NCI-H2227 treated with DMSO at 0.1 percent for 48 hours (cell line): ENCODE measurements around the gene UTS2B.

ENCODE experiments used
- DNase-seq: peaks from one replicate; lab custom pipeline; 2025; lab: John Stamatoyannopoulos, UW

The UTS2B gene

DNA sequence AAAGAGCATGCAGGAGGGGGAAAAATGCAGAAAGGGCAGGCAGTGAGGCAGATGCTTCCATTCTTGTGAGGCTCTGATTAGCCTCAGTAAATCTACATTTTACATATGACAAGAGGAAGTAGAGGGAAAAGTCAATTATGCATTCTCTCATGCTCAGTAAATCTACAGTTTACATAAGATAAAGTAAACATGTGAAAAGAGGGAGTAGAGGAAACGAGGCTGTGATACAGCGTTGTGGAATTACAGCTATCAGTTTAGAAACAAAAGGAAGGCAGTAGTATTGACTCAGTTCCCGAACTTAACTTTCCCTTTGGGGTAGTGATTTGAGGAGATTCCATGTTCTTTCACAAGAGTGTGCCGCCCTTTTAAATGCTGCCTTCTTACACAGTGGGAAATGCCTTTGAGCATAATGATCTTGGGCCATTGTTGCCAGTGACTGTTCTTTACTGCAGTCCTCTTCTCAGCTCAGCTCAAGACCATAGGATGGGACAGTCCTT lies 92.0 kb downstream of the UTS2B start:
- DNase-seq = no peak

DNA sequence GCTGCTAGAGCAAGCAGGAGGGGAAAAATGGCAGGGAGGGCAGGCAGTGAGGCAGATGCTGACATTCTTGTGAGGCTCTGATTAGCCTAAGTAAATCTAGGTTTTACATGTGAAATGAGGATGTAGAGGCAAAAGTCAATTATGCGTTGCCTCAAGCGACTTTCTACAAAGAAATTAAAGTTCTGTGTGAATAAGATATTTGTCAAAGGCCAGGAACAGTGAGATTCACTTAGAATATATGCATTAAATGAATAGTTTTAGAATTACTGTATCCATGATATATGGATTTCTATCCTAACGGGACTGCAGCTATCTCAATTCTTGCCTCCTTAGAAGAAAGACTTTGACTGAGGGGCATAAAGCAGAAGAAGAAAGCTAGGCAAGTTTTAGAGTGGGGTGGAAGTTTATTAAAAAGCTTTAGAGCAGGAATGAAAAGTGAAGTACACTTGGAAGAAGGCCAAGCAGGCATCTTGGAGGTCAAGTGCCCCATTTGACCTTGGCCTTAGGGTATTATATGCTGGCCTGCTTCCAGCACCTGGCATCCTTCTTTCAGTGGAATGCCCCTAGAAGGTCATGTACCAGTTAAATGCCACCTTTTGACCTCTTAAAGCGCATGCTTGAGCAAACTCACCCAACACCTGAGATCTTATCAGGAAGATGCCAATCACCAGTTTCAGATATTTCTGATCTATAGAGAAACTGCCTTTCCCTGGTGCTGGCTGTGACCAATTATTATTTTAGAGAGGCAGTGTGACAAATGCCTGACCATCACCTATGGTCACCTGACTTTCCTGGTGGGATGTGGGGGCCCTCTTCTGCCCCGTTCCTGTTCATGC lies 93.1 kb downstream of the UTS2B start:
- DNase-seq = no peak

DNA sequence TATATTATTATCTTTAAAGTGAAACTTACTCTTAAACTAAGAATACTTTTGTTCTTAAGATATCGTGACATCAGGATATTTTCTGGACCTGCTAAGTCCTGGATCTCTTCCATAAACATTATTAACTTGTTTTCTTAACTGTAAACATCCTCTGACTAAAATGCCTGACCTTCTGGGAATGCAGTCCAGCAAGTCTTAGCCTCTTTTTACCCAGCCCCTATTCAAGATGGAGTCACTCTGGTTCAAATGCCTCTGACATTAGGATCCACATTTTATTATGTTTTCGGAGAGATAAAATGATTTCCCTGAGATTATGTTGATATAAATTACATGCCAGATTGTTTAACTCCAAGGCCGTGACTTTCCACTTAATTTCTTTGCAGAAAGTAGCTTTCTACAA lies 93.7 kb downstream of the UTS2B start:
- DNase-seq = no peak

DNA sequence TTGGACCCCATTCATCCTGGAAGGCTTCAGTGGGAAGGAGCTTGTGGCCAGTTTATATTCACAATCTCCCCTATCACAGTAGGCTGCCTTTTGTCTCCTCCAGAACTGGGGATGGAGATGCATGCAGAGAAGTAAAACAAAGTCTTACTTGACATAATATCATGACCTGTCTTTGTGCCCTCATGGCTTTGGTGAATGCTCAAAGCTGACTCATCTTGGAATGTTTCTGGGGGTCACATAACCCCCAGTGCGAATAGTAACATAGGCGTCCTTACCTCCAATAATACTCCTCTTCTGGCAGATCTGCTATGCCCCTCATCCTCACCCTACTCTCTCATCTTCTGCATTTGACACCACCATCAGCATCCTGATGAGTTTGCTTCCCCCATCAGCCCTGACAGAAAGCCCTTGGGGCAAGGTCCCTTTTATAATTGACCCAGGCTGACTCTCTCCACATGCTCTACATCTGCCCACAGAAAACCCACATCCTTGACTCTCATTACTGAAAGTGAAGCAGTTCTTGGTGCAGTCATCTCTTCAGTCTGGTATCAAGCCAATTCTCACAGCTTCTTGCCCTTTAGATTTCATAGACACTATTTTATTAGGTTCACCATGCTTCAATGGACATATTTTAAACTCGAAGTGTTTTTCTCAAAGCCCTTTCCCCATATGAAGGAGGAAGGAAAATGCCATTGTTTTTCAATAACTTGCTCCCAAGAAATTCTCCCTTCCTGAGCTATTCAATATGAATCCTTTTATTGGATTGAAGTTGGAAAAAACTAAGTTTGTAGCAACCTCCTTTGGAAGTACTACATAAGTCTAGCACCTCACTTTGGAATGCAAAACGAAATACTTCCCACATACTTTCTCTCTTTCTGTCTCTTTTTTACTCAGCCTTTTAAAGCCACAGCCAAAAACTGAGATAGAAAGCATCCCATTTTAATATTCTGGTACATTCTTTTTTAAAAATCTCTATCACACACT lies 94.7 kb downstream of the UTS2B start:
- DNase-seq = no peak

DNA sequence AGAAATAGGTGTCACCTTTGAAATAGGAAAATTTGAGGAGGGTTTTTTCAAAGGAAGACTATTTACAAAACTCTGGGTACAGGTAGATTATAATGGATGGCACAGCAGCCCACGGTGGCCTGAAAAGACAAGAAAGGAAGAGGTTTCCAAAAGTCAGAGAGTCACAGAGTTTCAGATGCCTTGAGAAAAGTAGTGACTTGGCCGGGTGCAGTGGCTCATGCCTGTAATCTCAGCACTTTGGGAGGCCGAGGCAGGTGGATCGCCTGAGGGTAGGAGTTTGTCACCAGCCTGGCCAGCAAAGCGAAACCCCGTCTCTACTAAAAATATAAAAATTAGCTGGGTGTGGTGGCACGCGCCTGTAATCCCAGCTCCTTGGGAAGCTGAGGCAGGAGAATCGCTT lies 96.1 kb downstream of the UTS2B start:
- DNase-seq = no peak

DNA sequence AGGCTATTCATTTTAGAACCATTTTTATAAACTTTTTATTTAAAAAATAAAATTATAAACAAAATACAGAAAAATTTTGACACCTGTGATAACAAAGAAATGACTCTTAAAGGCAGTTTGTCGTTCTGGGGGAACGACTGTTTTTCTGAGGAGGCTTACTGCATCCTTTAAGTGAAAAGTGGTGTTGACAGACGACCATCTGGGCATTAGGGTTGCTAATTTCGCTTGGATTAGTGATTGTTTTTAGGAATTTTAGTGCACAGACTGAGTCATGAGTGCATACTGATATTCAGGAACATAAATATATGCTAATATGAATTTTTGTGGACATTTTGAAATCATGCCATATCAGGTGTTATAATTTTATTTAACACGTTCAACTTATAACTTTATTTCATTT lies 102.8 kb downstream of the UTS2B start:
- no peak for DNase-seq

DNA sequence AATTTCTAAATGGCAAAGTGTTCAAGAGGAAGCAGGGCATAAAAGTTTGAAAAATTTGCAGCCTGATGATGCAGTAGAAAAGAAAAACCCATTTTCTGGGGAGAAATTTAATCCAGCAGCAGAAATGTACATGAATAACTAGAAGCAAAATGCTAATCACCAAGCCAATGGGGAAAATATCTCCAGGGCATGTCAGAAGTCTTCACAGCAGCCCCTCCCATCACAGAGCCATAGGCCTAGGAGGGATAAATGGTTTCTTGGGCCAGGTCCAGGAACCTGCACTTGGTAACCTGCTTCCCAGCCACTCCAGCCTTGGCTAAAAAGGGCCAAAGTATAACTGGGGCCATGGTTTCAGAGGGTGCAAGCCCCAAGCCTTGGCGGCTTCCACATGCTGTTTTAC lies 108.7 kb downstream of the UTS2B start:
- DNase-seq = no peak

DNA sequence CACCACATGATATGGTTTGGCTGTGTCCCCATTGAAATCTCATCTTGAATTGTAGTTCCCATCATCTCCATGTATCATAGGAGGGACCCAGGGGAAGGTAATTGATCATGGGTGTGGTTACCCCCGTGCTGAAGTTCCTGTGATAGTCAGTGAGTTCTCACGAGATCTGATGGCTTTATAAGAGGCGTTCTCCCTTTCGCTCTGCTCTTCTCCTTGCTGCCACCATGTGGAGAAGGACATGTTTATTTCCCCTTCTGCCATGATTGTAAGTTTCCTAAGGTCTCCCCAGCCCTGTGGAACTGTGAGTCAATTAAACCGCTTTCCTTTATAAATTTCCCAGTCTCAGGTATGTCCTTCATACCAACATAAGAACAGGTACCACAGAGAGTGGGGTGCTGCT lies 109.4 kb downstream of the UTS2B start:
- DNase-seq = no peak

DNA sequence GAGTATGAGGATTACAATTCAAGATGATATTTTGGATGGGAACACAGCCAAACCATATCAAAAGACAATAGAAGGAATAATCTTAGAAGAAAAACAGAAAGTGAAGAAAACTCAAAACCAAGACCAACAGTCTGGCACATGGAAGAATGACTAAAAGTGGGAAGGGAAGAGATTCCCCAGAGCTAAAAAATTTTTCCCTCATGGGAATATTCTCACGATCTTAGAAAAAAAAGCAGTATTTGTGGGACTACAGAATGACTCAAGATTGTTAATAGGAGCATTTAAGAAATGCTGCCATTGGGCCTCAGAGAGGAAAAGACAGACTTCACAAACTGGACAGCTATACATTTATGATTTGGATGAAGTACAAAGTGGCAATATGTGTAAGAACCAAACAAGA lies 113.0 kb downstream of the UTS2B start:
- DNase-seq = no peak
